WERI-Rb-1 (cell line): Measurements from ENCODE around the gene NT5C3A.

Source experiments
- DNase-seq: peaks from one replicate; pipeline ENCODE4 v3.0.0-alpha.2; 2020
- H3K27ac ChIP-seq: fragments of 250-450 bp; sonication (Bioruptor Pico); 2 replicates; pipeline ENCODE4 v1.5.1; 2020; ENCODE audit warnings: mild to moderate bottlenecking, moderate library complexity
- H3K27me3 ChIP-seq: fragments of 250-450 bp; sonication (Bioruptor Pico); 2 replicates; pipeline ENCODE4 v1.5.1; 2021; ENCODE audit warnings: mild to moderate bottlenecking, low read depth, moderate library complexity; ENCODE audit not compliant: insufficient read depth, severe bottlenecking
- H3K36me3 ChIP-seq: fragments of 250-450 bp; sonication (Bioruptor Pico); 2 replicates; pipeline ENCODE4 v1.5.1; 2020; ENCODE audit warnings: mild to moderate bottlenecking, moderate library complexity
- H3K4me3 ChIP-seq: 2 replicates; pipeline ENCODE4 v1.5.1; 2011; ENCODE audit warnings: low read depth, mild to moderate bottlenecking, control low read depth, low read length
- H3K9me3 ChIP-seq: fragments of 250-450 bp; sonication (Bioruptor Pico); 2 replicates; pipeline ENCODE4 v1.5.1; 2021; ENCODE audit warnings: mild to moderate bottlenecking, moderate library complexity; ENCODE audit not compliant: severe bottlenecking
- CTCF ChIP-seq: IDR thresholded peaks from 2 replicates; pipeline ENCODE4 v1.5.1; 2011; ENCODE audit warnings: low read depth, mild to moderate bottlenecking, control low read depth, inconsistent platforms, low read length

NT5C3A gene

GRCh38 chr7:33062023-33062781, at the start of gene NT5C3A:
NT5C3A (minus strand) TSS chr7:33062776; CDS start chr7:33062705, 71 bp downstream.
- Histone ChIP-seq H3K4me3 (peak within 1 kb of the TSS; percentile 70), H3K36me3 (peaks cover 17% of the 10 kb centered on the region), H3K9me3 (peaks cover 6% of the 10 kb centered on the region), H3K27ac (peak within 1 kb of the TSS; percentile 95), H3K27me3 (no peaks in the 10 kb centered on the region)
- DNase-seq, result peak; percentile 57
- TF ChIP-seq CTCF, result no peak

GRCh38 chr7:33111614-33112013, 49.0 kb upstream of the NT5C3A start:
- no peak for TF ChIP-seq CTCF
- DNase-seq, result no peak
- Histone ChIP-seq H3K36me3 (no peaks in the 10 kb centered on the region; the same call in 1 of the 2 replicates), H3K9me3 (no peaks in the 10 kb centered on the region), H3K27me3 (no peaks in the 10 kb centered on the region), H3K27ac (no peak overlapping the region), H3K4me3 (no peak overlapping the region)

- Histone ChIP-seq H3K9me3 (no peaks in the 10 kb centered on the region), H3K27me3 (no peaks in the 10 kb centered on the region), H3K4me3 (peak overlapping the region; percentile 77), H3K27ac (no peak overlapping the region; the same call in 1 of the 2 replicates), H3K36me3 (peaks cover 4% of the 10 kb centered on the region)
- DNase-seq, result no peak
- TF ChIP-seq CTCF, result no peak
These were observed 47.2 kb upstream of the NT5C3A start for GRCh38 chr7:33109758-33110238.

DNA sequence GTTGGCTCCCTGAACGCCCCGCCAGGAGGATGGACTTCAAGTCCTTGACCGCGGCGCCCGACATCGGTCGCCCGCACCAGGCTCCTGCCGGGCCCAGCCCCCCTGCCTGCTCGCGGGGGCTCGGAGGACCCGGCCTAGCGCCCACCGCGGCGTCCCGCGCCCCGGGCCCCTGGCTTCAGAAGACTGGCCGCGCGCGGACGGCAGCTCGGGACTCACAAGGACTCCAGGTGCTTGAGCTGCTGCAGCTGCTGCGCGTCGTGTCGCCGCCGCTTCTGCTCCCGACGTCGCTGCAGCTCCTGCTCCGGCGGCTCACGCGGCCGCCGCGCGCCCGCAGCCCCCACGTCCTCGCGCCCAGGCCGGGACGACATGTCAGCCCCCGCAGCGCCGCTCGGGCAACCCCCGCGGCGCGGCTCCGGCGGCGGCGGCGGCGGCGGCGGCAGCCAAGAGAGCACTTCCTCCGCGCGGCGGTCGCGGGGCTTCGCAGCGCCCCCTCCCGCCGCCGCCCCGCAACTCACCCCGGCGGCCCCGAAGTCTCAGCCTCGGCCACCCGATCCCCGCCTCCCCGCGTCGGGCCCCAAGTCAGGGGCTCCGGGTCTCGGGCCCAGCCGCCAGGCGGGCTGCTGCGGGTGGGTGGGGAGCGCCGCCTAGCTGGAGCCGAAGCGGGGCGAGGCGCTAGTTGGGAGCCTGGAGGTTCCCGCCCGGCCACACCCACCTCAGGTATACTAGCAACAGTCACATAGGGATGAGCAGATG, 46.6 kb upstream of the NT5C3A start, which contains the start of gene RP9:
TSS of gene RP9 (minus strand) at position 400 of the 753 bp plus-strand sequence. CDS start at position 368, 32 bp downstream.
- Histone ChIP-seq H3K27me3 (no peaks in the 10 kb centered on the region), H3K4me3 (peak within 1 kb of the TSS; percentile 77), H3K27ac (peak within 1 kb of the TSS; percentile 82), H3K36me3 (peaks cover 7% of the 10 kb centered on the region), H3K9me3 (no peaks in the 10 kb centered on the region)
- DNase-seq, result peak; percentile 89
- peak; percentile 54 for TF ChIP-seq CTCF

GRCh38 chr7:33108554-33109004, 46.0 kb upstream of the NT5C3A start:
- Histone ChIP-seq H3K27ac (peak overlapping the region; percentile 82), H3K36me3 (peaks cover 9% of the 10 kb centered on the region), H3K9me3 (no peaks in the 10 kb centered on the region), H3K27me3 (no peaks in the 10 kb centered on the region), H3K4me3 (peak overlapping the region; percentile 72)
- peak; percentile 15 for DNase-seq
- no peak for TF ChIP-seq CTCF
